GM12878 (cell line): ENCODE data around the gene RETNLB. TPM values are rescaled to one million over a fixed set of nuclear protein-coding genes. Genes with fewer than 3 reads are reported as not detected.

Source experiments
- ATAC-seq: fragments of 200-7000 bp; cut with Tn5 transposase; 3 replicates; pipeline ENCODE4 v1.9.1; 2020; ENCODE audit warnings: mild to moderate bottlenecking, moderate library complexity
- BruUV-seq: library from RNA; stranded (reverse); fragments of 400-500 nt; replicated peaks from 2 replicates; lab custom pipeline; 2021; lab: Mats Ljungman, UMichigan
- CTCF ChIA-PET: fragments of 300-600 bp; sonication (Branson Sonifier 250); formaldehyde crosslinking; extraction: SDS; loops from one replicate; lab custom pipeline; 2021; ENCODE audit warnings: inconsistent platforms; lab: Yijun Ruan, JAX
- POLR2A ChIA-PET: fragments of 350-600 bp; formaldehyde crosslinking; extraction: SDS; loops from one replicate; lab custom pipeline; 2021; ENCODE audit warnings: inconsistent platforms; lab: Charles Lee
- RAD21 ChIA-PET: fragments of 300-600 bp; sonication (Branson Sonifier 250); formaldehyde crosslinking; loops from one replicate; lab custom pipeline; 2023; ENCODE audit warnings: antibody characterized with exemption; ENCODE audit not compliant: unreplicated experiment; lab: Charles Lee
- SMC1A ChIA-PET: fragments of 300-600 bp; sonication (Branson Sonifier 250); formaldehyde crosslinking; loops from one replicate; lab custom pipeline; 2023; ENCODE audit not compliant: unreplicated experiment, uncharacterized antibody; lab: Charles Lee
- DNase-seq: peaks from one replicate; pipeline ENCODE4 v3.0.0-alpha.2; 2011; ENCODE audit warnings: low read depth, low spot score
- FAIRE-seq: peaks from 3 replicates; lab custom pipeline; 2011; peaks lifted over from hg19 to GRCh38; lab: Jason Lieb, UNC
- H2AFZ ChIP-seq: 2 replicates; pipeline ENCODE4 v1.6.0; 2011; ENCODE audit warnings: low read depth, low read length, control low read depth; ENCODE audit not compliant: control insufficient read depth
- H3K27ac ChIP-seq: 2 replicates; pipeline ENCODE4 v1.5.1; 2011; ENCODE audit warnings: control low read depth; ENCODE audit not compliant: control insufficient read depth, insufficient read depth
- H3K27me3 ChIP-seq, 2 experiments: replicated peaks in 1 of 2; 2 replicates each; pipeline versions ENCODE4 v1.6.0 to v1.6.1; 2011; ENCODE audit warnings: low read length in 1 of 2; ENCODE audit not compliant: control insufficient read depth in 2 of 2, insufficient read depth in 2 of 2
- H3K36me3 ChIP-seq, 2 experiments: 2 replicates each; pipeline ENCODE4 v1.5.1; 2011; ENCODE audit warnings: low read length in 1 of 2; ENCODE audit not compliant: control insufficient read depth in 2 of 2, insufficient read depth in 2 of 2
- H3K4me1 ChIP-seq: 2 replicates; pipeline ENCODE4 v1.6.1; 2011; ENCODE audit warnings: mild to moderate bottlenecking, low read length, moderate library complexity, mixed read lengths; ENCODE audit not compliant: control insufficient read depth, insufficient read depth
- H3K4me2 ChIP-seq: 2 replicates; pipeline ENCODE4 v1.6.0; 2011; ENCODE audit warnings: control low read depth; ENCODE audit not compliant: control insufficient read depth, insufficient read depth
- H3K4me3 ChIP-seq: fragments of 200-600 bp; sonication (generic); 2 replicates; pipeline ENCODE4 v1.5.1; 2016
- H3K79me2 ChIP-seq: 2 replicates; pipeline ENCODE4 v1.6.0; 2011; ENCODE audit warnings: low read length; ENCODE audit not compliant: control insufficient read depth, insufficient read depth
- H3K9ac ChIP-seq: 2 replicates; pipeline ENCODE4 v1.8.0; 2011; ENCODE audit warnings: low read length, control low read depth, mixed read lengths; ENCODE audit not compliant: control insufficient read depth, insufficient read depth
- H3K9me3 ChIP-seq: replicated peaks from 3 replicates; pipeline ENCODE4 v1.5.1; 2011; ENCODE audit warnings: mild to moderate bottlenecking, low read length; ENCODE audit not compliant: control insufficient read depth, insufficient read depth
- H4K20me1 ChIP-seq: 2 replicates; pipeline ENCODE4 v1.6.0; 2011; ENCODE audit not compliant: control insufficient read depth, insufficient read depth
- ATF2 ChIP-seq: IDR thresholded peaks from 2 replicates; pipeline ENCODE4 v1.6.1; 2012; ENCODE audit warnings: low read length, inconsistent platforms
- BHLHE40 ChIP-seq, 2 experiments: fragments of 450-650 bp in 1 of 2; IDR thresholded peaks; 2 replicates each; pipeline ENCODE4 v1.6.1; 2011 to 2017; ENCODE audit warnings: low read depth in 2 of 2, borderline replicate concordance in 1 of 2, improper control_type of control experiment in 1 of 2, low read length in 1 of 2, mild to moderate bottlenecking in 1 of 2
- CBX3 ChIP-seq: fragments of 200-600 bp; sonication (generic); IDR thresholded peaks from 2 replicates; pipeline ENCODE4 v1.6.1; 2016; ENCODE audit warnings: low read depth, borderline replicate concordance
- EGR1 ChIP-seq, 2 experiments: IDR thresholded peaks; 1 replicate in 1 of 2; 2 replicates in 1 of 2; pipeline ENCODE4 v1.6.1; 2011 to 2012; ENCODE audit warnings: low read depth in 2 of 2, low read length in 2 of 2, borderline replicate concordance in 1 of 2, mild to moderate bottlenecking in 1 of 2, moderate library complexity in 1 of 2
- FOS ChIP-seq: IDR thresholded peaks from 3 replicates; pipeline ENCODE4 v1.6.1; 2011; ENCODE audit warnings: borderline replicate concordance; ENCODE audit not compliant: insufficient read length; ENCODE audit errors: extremely low read depth
- HDGF ChIP-seq: fragments of 450-650 bp; IDR thresholded peaks from 2 replicates; pipeline ENCODE4 v1.6.1; 2016; ENCODE audit warnings: antibody characterized with exemption
- JUNB ChIP-seq: IDR thresholded peaks from 2 replicates; pipeline ENCODE4 v1.6.1; 2016; ENCODE audit warnings: antibody characterized with exemption, mild to moderate bottlenecking
- MEF2A ChIP-seq: IDR thresholded peaks from 2 replicates; pipeline ENCODE4 v1.6.1; 2011; ENCODE audit warnings: low read depth, mild to moderate bottlenecking, low read length, moderate library complexity; ENCODE audit not compliant: insufficient read depth
- RB1 ChIP-seq: fragments of 450-650 bp; formaldehyde crosslinking; IDR thresholded peaks from 2 replicates; pipeline ENCODE4 v1.6.1; 2017; ENCODE audit warnings: mild to moderate bottlenecking, borderline replicate concordance
- SP1 ChIP-seq: IDR thresholded peaks from one replicate; pipeline ENCODE4 v1.6.1; 2011; ENCODE audit warnings: low read depth, low read length
- SREBF1 ChIP-seq: IDR thresholded peaks from 2 replicates; pipeline ENCODE4 v1.6.1; 2012; ENCODE audit warnings: mild to moderate bottlenecking, low read length
- TARDBP ChIP-seq: IDR thresholded peaks from 2 replicates; pipeline ENCODE4 v1.6.1; 2016; ENCODE audit warnings: borderline replicate concordance
- YY1 ChIP-seq: IDR thresholded peaks from 2 replicates; pipeline ENCODE4 v1.6.1; 2011; ENCODE audit warnings: low read depth, mild to moderate bottlenecking, low read length
- ZBTB40 ChIP-seq: fragments of 450-650 bp; IDR thresholded peaks from 2 replicates; pipeline ENCODE4 v1.6.1; 2016; ENCODE audit warnings: mild to moderate bottlenecking, moderate library complexity, borderline replicate concordance
- ZSCAN29 ChIP-seq: fragments of 450-650 bp; IDR thresholded peaks from 2 replicates; pipeline ENCODE4 v1.6.1; 2017; ENCODE audit warnings: mild to moderate bottlenecking, moderate library complexity
- WGBS: methylation state at CpG from one replicate; pipeline ENCODE4 v1.1.6; 2016; ENCODE audit warnings: low lambda C conversion rate; ENCODE audit not compliant: insufficient replicate concordance, insufficient coverage; ENCODE audit errors: missing lambda C conversion rate; 5-methylcytosine and 5-hydroxymethylcytosine counted together
- in situ Hi-C: fragments of 300-500 bp; cut with MboI; formaldehyde crosslinking; loops from 9 replicates; pipeline ENCODE4 v1.14.3; 2018; ENCODE audit warnings: mixed read lengths
- intact Hi-C: fragments of 100-400 bp; cut with micrococcal nuclease; formaldehyde crosslinking; loops from one replicate; pipeline ENCODE4 v1.14.2; 2022; ENCODE audit not compliant: unreplicated experiment
- polyA plus RNA-seq, 11 experiments: library from polyadenylated mRNA; depleted of rRNA in 4 of 11; unstranded in 6 of 11; stranded (reverse) in 5 of 11; fragments of >200 nt; fragmentation: Nextera tagmentation in 4 of 11; fragmentation: Illumina TruSeq in 1 of 11; extraction: Ambion mirVana in 4 of 11; extraction: Trizol in 1 of 11; gene quantifications; 1 replicate in 1 of 11; 2 replicates in 10 of 11; pipeline versions ENCODE4 v1.2.1 to v1.2.3, GENCODE V29; 2011 to 2016; ENCODE audit warnings: inconsistent platforms in 2 of 11, missing spikeins in 2 of 11, low read depth in 1 of 11
- total RNA-seq, 4 experiments: library from RNA; depleted of rRNA in 3 of 4; stranded (reverse); fragments of >200 nt in 3 of 4; fragmentation: Illumina TruSeq in 1 of 4; extraction: Trizol in 1 of 4; gene quantifications; 2 replicates each; pipeline versions ENCODE4 v1.2.1 to v1.2.3, GENCODE V29; 2013 to 2021
- TF ChIP-seq, protein P1 (sequence below): fragments of 450-650 bp; IDR thresholded peaks from 2 replicates; pipeline ENCODE4 v1.6.1; 2017; ENCODE audit warnings: mild to moderate bottlenecking, low read depth, inconsistent platforms; ENCODE audit not compliant: poor library complexity, severe bottlenecking

RETNLB gene
- total and polyA plus RNA-seq, 10 of the 15 experiments (the other 5 are each of a cell fraction or from before 2014, with no cell fraction given): not detected

DNA sequence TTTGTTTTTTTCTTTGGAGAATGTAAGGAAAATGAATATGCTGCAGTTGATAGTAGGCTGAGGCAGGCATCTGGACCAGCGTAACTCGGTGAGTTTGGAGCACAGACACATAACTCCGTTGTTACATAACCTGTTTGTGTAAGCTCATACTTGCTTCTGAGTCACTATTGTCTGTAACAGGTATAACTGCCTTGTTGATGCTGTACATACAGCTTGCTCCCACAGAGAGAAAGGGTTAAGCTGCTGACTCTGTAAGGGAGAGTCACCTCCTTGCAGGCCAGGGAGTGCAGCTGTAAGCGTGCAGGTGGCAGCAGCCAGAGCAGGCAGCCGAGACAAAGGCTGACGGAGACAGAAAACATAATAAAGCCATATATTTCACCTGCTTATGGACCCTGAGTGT, 20.4 kb downstream of the RETNLB start:
- 47% methylated on average over 6 of the region's 6 CpGs for WGBS
- Histone ChIP-seq H3K9ac (no peak overlapping the region), H2AFZ (no peak overlapping the region), H3K4me3 (no peak overlapping the region), H3K4me1 (no peaks in the 10 kb centered on the region), H3K36me3 (no peaks in the 10 kb centered on the region), H3K9me3 (no peaks in the 10 kb centered on the region), H3K27me3 (peaks cover 0 to 2% of the 10 kb centered on the region in 2 experiments; a peak in 1 of 4 replicates), H3K4me2 (no peak overlapping the region), H3K27ac (no peak overlapping the region), H3K79me2 (no peaks in the 10 kb centered on the region), H4K20me1 (no peaks in the 10 kb centered on the region)
- intact Hi-C loops (no loop called here), in situ Hi-C loops (no loop called here)
- CTCF ChIA-PET: no interaction called here
- SMC1A ChIA-PET: no interaction called here
- no TSS peak for BruUV-seq
- ATAC-seq (no peak), FAIRE-seq (no peak), DNase-seq (no peak)
- POLR2A ChIA-PET: no interaction called here
- RAD21 ChIA-PET: no interaction called here
- TF ChIP-seq TARDBP (no peak), MEF2A (no peak), FOS (no peak), EGR1 (IDR thresholded peaks at IDR 0.05; ENCODE audit: borderline replicate concordance in 1 of 2, low read depth in 2 of 2, low read length in 2 of 2) (no peak), ZSCAN29 (no peak), YY1 (no peak), SREBF1 (no peak), ZBTB40 (no peak), HDGF (no peak), ATF2 (no peak), RB1 (no peak), CBX3 (no peak), JUNB (no peak), SP1 (no peak), BHLHE40 (IDR thresholded peaks at IDR 0.05; ENCODE audit: borderline replicate concordance in 1 of 2, low read depth in 2 of 2, low read length in 1 of 2) (no peak)
- TF ChIP-seq, protein P1, sequence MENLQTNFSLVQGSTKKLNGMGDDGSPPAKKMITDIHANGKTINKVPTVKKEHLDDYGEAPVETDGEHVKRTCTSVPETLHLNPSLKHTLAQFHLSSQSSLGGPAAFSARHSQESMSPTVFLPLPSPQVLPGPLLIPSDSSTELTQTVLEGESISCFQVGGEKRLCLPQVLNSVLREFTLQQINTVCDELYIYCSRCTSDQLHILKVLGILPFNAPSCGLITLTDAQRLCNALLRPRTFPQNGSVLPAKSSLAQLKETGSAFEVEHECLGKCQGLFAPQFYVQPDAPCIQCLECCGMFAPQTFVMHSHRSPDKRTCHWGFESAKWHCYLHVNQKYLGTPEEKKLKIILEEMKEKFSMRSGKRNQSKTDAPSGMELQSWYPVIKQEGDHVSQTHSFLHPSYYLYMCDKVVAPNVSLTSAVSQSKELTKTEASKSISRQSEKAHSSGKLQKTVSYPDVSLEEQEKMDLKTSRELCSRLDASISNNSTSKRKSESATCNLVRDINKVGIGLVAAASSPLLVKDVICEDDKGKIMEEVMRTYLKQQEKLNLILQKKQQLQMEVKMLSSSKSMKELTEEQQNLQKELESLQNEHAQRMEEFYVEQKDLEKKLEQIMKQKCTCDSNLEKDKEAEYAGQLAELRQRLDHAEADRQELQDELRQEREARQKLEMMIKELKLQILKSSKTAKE: no peak
